DMS153 treated with DMSO at 0.1 percent for 48 hours (cell line): ENCODE results near the gene MEX3A.
"Not testable (repeated sequence)": the region's sequence is repeated elsewhere in the genome, so short reads cannot be mapped to it uniquely, and the experiment has no call there.

ENCODE experiments used
- DNase-seq: peaks from one replicate; lab custom pipeline; 2025; ENCODE audit not compliant: unreplicated experiment; lab: John Stamatoyannopoulos, UW

MEX3A gene, protein sequence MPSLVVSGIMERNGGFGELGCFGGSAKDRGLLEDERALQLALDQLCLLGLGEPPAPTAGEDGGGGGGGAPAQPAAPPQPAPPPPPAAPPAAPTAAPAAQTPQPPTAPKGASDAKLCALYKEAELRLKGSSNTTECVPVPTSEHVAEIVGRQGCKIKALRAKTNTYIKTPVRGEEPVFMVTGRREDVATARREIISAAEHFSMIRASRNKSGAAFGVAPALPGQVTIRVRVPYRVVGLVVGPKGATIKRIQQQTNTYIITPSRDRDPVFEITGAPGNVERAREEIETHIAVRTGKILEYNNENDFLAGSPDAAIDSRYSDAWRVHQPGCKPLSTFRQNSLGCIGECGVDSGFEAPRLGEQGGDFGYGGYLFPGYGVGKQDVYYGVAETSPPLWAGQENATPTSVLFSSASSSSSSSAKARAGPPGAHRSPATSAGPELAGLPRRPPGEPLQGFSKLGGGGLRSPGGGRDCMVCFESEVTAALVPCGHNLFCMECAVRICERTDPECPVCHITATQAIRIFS

DNA sequence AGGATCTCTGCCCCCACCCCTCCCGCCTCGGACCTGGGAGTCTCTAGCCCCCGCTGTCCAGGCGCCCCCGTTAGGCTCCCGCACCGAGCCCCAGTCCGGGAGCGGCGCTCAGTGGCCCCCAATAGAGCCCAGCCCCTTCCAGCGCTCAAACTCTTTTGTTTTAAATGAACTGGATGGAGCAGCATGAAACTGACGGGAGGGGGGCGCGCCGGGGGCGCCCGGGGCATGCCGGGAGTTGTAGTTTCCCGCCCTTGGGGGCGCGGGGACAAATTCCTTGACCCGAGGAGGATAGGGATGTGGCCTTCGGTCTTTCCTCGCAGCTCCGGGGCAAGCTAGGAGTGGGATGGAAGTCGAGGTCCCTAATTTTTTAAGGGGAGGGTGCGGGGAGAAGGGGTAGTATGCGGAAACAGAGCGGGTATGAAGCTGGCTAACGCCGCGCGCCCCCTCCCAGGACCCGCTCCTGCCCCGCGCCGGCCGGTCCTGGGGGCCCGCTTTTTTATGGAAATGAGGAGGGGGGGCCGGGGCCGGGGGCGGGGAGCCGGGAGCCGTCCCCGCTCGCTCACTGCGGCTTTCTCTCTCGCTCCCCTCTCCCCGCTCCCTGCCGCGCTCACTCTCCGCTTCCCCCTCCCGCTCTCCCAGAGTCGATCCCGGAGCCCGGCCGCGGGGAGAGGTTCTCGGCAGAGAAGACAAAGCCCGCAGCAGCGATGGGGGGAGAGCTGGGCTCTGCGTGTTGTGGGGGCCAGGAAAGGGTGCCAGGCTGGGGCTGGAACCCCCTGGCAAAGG lies at the start of gene MEX3A:
TSS of gene MEX3A (minus strand) at position 157 of the 783 bp plus-strand sequence. CDS start 467 bp downstream, outside the sequence.
- peak; percentile 73 for DNase-seq

DNA sequence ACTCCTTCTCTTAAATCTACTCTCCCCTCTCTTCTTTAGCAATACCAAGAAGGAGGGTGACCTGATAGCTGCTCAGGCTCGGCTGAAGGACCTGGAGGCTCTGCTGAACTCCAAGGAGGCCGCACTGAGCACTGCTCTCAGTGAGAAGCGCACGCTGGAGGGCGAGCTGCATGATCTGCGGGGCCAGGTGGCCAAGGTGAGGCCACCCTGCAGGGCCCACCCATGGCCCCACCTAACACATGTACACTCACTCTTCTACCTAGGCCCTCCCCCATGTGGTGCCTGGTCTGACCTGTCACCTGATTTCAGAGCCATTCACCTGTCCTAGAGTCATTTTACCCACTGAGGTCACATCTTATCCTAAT lies 48.3 kb upstream of the MEX3A start:
- DNase-seq = no peak

DNA sequence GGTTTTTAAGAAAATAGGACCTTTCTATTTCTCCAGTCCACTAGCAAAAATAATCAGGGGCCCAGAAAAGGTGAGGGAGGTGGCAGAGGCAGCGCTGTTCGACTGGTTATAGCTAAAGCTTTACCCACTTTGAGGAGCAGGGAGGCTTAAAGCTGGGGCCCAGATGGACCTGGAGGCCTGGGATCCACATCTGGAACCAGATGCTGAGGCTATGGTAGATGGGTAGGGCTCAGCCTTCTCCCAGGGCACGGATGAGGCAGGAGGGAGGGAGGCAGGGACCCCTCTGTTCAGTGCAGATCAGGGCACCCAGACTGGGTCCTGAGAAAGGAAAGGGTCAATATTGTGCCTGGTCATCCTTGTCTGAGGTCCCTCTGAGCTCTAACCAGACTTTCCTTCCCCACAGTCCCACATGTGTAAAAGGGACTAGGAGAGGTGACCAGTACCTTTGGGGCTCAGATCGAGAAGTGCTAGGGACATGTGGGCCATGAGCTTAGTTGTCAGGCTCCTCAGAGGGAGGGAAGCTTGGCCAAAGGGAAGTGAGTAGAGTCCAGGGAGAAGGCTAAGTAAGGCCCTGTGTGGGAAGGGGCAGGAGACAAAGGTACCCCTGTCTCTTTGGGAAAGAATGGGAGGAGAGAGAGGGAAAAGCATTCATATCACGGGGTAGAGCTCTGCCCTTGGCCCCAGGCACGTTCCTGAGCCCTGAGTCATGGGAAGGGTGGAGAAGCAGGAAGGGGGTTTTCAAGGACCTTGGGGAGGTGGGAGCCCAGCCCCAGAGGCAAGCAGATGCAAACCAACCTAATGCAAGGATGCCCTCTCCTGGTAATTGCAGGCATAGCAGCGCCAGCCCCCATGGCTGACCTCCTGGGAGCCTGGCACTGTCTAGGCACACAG lies 47.7 kb upstream of the MEX3A start:
- peak; percentile 67 for DNase-seq

DNA sequence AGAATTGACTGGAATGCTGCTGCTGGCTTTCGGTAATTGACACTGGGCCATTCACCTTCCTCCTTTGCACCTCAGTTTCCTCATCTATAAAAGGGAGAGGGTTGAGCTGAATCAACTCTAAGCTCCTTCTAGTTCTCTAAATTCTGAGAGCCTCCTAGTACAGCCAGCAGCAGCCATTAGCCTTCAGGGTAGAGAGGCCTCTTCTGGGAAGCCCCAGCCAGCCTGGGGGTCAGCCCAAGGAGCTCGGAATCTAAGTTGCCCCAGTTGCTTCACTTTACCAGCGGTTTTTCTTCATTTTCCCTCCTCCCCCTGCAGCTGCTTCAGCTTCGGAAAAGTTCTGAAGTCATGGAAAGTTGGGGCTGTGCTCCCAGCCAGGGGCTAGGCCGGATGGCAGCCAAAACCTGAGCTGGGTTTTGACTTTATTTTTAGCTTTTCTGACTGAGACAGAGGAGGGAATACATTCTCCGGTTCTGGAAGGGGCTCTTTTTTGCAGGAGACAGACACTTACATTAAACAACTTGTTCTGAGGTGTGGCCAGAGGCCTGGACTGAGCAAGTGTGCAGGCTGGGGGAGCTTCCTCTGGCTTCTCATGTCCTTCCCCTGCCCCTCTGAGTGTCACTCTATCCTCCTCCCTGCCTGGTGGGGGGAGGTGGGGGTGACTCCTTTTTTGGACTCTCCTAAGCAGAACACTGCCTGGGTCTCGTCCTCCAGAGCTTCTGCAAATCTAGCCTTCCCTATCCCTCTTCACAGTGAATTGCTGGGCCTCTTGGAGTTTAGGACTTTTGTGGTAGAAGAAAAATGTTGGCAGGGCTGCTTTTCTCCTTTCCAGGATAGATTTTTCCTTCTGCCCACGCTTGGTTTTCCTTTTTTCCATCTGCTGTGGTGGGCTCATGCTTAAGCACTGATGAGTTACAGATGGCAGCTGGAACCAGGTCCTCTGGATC lies 46.7 kb upstream of the MEX3A start:
- no peak for DNase-seq

DNA sequence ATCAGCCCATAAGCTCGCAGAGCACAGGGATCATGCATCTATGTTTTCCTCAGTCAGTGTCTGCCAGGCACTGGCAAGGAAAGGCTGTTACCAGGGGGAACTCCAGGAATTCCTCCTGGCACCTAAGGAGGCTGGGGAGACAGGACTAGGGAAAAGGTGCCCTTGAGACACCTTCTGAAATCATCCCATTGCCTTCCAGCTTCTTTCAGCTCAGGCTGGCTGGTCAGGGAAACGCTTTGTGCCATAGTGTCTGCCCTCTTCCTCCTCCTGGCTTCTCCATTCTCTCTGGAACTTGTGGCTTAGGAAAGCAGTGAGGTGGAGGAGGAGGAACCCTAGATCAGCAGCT lies 46.0 kb upstream of the MEX3A start:
- DNase-seq = no peak

DNA sequence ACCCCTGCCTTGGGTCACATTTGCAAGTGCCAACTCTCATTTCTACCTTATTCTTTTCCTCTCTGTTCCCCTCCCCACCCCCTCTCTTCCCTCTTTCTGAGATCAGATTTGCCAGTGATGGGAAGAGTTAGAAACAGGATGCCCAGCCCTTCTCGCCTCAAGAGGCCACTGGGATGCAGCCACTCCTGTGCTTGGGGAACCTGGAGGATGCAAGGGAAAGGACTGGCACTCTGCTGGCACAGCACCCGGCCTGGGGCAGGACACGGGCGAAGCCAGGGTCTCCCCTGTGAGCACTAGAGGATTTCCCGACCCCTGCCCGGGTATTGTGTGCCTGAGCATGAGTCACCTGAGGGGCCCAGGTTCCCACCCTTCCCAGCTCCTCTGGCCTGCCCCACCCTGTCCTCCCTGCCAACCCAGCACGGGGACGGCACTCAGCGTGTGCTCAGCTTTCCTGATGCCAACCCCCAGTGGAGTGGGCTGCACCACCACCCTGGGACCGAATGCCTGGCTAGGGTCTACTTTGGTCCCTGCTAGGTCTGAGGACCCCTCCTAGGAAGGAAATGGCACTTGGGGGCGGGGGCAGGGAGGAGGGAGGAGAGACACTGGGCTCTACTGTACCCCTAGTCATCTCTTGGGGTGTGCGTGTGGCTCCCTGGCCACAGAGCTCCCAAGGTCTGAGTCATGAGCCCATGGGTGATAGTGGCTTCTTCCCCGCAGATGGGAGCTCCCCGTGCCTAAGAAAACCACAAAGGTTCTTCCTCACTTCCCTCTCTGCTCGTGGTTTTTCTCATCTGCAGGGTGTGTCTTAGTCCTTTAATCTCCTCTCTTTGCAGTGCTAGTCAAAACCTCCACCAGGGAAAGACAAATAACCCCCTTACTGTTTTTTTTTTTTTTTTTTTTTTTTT lies 44.6 kb upstream of the MEX3A start:
- DNase-seq = no peak

DNA sequence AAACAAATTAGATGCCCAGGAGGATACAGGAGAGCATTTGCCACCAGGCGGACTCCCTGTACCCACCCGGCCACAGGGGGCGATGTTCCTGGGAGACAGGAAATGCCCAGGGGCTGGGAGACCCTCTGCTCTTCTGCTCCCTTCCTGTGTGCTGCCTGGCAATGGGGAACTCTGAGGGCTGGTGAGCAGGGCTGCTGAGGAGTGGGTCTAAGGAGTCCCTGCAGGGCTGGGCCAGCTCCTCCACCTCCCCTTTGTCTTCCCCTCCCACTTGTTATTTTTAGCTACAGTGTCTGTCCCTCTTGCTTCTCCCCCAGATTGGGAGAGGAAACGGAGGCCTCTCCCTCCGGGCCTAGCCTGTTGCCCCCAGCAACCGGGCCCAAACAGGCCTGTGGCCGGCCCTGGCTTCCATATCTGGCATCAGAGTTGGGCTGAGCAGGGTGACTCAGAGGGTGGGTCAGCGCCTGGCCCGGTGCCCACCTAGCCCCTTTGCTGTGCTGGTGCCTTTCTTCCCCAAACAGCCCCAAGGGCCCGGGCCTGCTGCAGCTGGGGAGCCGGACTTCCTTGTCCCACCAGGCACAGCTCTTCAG lies 43.9 kb upstream of the MEX3A start:
- DNase-seq = peak; percentile 75

DNA sequence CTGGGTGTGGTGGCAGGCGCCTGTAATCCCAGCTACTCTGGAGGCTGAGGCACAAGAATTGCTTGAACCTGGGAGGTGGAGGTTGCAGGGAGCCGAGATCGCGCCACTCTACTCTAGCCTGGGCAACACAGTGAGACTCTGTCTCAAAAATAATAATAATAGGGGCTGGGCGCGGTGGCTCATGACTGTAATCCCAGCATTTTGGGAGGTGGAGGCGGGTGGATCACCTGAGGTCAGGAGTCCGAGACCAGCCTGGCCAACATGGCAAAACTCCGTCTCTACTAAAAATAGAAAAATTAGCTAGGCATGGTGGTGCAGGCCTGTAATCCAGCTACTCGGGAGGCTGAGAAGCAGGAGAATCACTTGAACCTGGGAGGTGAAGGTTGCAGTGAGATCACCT lies 43.3 kb upstream of the MEX3A start:
- DNase-seq = not testable (repeated sequence)

DNA sequence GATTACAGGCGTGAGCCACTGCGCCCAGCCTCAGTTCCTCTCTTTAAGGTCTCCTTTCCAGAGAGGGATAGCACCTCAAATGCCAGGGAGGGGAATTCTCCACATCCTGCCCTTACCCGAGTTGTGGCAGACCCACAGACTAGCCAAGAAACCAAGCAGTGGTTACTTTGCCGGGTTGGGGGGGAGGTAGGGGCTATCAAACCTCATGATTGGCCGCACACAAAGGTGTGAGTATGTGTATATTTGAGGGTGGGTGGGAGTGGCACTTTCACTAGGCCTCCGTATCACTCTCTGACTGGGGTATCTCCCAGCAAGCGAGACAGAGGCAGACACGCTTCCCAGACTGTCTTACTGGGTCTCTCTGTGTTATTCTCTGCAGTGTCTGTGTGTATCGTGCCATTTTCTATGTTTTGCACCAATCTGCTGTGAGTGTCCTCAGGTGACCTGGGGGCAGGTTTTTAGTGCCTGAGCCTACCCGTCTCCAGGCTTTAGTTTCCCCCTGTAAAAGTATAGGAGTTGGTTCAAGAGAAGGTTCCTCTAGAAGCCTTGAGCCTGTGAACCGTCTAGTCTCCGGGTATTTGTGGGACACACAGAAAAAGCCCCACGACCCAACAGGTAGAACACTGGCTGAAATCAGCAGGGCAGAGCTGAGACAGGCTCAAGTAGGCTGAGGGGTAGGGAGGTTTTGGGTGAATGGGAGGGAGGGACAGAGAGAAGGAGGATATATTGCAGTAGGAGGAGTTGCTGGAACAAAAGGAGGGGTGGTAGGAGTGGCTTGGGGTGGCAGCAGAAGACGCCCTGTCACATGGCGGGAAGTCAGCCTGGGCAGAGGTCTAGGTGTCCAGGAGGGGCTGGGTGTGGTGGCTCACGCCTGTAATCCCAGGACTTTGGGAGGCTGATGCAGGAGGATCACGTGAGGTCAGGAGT lies 42.6 kb upstream of the MEX3A start:
- no peak for DNase-seq

DNA sequence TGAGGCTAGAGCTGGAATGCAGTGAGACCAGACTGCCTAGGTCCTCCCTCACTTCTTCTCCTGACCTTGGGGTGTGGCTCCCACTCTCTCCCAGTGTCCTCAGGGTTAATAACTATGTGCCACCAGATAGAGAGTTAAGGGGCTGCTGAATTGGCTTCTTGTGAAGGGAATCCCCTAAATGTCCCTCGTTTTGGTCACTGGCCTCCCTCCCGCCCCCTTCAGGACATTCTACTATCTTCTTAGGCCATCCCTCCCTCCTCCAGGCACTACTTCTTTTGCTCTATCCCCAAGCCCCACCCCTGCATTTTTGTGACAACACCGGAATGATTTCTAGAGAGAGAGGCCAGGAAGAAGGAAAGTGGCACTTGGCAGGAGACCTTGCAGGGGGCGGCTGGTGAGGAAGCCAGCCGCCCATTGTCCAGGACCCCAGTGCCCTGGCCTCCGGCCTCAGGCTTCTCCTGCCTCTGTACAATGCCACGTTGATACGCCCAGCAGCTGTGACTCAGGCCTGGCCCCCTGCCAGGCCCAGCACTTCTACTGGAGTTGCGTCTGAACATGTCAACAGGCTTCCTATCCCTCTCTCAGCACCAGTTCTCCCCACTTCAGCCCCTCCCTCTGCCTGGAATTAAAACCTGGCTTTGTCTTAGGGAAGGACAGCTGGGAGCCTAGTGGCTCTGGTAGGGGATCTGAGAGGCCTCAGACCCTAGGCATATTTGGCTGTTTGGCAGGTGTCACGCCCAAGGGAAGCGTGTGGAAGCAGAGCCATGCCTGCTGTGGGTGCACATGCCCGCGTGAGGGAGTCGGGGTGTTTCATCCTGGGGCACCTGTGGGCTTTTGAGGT lies 41.3 kb upstream of the MEX3A start:
- peak; percentile 100 for DNase-seq

DNA sequence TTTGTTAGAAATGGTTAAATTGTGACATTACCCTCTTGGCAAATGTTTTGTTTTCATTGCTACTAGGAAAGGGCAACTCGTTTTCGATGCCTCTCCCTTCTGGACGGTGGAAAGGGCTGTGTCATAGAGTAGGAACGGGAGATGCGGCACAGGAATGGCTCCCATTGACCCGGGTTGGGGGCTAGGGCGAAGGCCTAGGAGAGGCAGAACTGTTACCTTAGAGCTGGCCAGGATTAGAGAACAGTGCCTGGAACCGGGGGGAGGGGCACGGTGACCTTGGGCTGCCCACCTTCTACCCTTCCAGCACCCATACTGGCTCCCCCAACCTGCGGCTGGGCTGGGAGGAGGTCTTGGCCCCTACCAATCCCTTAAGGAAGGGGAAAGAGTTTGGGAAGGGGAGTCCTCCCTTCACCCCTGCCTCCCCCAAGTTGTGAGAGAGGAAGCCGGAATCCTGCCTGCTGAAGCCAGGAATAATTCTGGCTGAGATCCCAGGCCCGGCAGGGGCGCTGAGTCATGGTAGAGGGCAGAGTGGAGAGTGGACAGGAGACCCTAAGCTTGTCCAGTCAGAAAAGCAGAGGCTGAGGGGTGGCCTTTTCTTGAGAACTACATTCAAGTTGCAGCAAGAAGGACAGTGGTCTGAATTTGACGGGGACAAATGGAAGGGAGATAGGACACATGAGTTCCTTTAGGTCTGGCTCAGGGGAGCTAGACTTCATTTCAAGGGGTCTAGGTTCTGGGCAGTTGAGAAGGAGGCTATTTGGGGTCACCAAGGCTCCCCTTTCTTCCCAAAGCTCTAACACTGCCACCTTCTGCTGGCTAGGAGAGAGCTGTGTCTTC lies 40.5 kb upstream of the MEX3A start:
- DNase-seq = peak; percentile 40

DNA sequence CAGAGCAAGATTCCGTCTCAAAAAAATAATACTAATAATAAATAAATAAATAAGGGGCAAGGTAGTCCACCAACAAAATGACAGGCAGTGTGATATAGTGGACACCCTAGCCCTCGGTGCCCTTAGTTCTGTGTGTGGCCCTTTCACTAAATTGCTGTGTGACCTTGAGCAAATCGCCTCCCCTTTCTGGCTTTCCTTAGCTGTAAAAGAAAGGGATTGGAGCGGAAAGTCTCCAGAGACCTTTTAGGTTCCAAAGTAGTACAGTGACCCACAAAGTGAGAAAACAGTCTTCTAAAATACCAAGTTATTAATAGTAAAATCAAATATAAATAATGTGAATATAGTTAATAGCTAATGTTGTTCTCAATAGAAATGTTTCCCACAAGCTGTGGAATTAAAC lies 39.8 kb upstream of the MEX3A start:
- DNase-seq = no peak

DNA sequence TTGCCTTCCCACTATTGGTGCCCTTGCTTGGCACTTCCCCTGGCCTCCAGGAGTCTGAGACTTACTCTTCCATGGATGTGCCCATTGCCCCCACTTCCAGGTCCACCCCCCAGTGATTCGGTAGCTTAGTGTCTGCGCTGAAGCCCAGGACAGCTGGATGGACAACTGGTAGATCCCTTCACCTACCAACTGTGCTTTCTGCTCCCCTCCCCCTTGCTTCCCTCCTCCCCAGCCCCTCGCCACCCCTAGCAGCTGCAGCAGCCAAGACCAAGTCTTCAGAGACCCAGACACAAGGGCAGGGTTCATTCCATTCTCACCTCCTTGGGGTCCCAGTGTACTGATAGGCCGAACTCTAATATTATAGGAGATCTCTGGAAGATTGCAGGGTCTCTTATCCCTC lies 39.2 kb upstream of the MEX3A start:
- DNase-seq = no peak

DNA sequence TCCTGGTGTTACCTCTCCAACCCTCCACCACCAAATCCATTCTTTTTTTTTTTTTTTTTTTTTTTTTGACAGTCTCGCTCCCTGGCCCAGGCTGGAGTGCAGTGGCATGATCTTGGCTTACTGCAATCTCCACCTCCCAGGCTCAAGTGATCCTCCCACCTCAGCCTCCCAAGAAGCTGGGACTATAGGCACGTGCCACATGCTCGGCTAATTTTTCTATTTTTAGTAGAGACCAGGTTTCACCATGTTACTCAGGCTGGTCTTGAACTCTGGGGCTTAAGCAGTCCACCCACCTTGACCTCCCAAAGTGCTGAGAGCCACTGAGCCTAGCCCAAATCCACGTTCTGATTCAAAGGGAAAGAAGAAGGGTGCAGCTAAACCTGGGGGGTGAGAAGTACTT lies 38.7 kb upstream of the MEX3A start:
- DNase-seq = not testable (repeated sequence)

DNA sequence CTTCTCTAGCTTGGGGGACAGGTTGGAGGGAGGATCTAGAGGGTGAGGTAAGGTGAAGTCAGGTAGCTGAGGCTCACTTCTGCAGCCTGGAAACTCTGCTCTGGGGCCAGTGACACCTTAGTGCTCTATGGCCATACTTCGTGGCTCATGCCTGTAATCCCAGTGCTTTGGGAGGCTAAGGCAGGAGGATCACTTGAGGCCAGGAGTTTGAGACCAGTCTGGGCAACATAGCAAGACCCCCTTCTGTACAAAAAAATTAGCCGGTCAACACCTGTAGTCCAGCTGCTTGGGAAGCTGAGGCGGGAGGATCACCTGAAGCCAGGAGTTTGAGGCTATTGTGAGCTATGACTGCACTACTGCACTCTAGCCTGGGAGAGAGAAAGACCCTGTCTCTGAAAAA lies 38.1 kb upstream of the MEX3A start:
- no peak for DNase-seq
